Measurements from ENCODE around the gene WWOX. TPM values are rescaled to one million over a fixed set of nuclear protein-coding genes. Genes with fewer than 3 reads are reported as not detected.

WWOX gene
- total and polyA plus RNA-seq, 2 of the 8 experiments (the other 6 are each of a cell fraction or from before 2014, with no cell fraction given): 5.4 to 16.7 TPM

DNA sequence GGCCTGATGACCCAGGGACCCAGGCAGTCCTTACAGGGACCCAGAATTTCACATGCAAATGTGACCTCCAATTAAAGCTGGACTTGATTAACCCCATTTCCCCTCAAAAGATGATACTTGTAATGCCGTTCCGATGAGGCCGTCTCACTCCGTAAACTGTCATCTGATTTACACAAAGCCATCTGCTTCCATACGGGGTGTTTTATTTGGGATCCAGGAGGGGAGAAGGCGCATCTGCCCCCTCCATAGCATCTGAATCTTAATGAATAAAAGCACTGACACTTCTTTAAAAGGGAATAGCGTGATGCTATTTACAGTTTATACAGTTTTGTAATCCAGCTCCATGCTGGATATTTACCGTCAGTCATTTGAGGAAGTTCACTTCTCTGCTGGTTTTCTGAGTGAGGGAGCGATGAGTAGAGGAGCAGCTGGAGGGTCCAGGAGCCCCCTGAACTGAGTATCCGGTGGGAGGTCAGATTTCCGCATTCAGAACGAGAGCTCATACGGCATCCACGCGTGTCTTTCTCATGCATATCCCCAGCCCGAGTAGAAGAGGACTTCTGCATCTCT lies 452.7 kb downstream of the WWOX start:
- Histone ChIP-seq H2AK5ac (ENCODE audit: low read depth, low read length) (no peak overlapping the region), H3K27me3 (replicated peaks in 1 of 4; ENCODE audit: control insufficient read depth in 3 of 4, extremely low read depth in 1 of 4, insufficient read depth in 3 of 4, low read length in 3 of 4) (no peaks in the 10 kb centered on the region), H3K27ac (ENCODE audit: low read depth, low read length) (no peak overlapping the region), H3K14ac (ENCODE audit: insufficient read length) (no peak overlapping the region), H3K79me2 (ENCODE audit: control insufficient read depth in 1 of 2, insufficient read depth in 2 of 2, low read length in 2 of 2) (no peaks in the 10 kb centered on the region), H2BK15ac (ENCODE audit: low read length) (no peak overlapping the region), H2BK12ac (ENCODE audit: low read depth, low read length) (no peak overlapping the region), H2BK5ac (ENCODE audit: low read depth, low read length) (no peak overlapping the region), H3K79me1 (ENCODE audit: low read depth, low read length) (no peaks in the 10 kb centered on the region), H3K18ac (ENCODE audit: extremely low read depth, low read length) (no peak overlapping the region), H2BK120ac (replicated peaks; ENCODE audit: low read depth, low read length) (no peak overlapping the region), H3K9me3 (ENCODE audit: insufficient read depth in 2 of 2, low read depth in 1 of 2, low read length in 1 of 2) (no peaks in the 10 kb centered on the region), H3K4me2 (ENCODE audit: insufficient read depth in 1 of 2, low read depth in 2 of 2, low read length in 2 of 2) (peak overlapping the region; percentile 57 to 69; a peak in 1 of 4 replicates), H3K4me1 (replicated peaks in 1 of 4; ENCODE audit: control insufficient read depth in 3 of 4, insufficient read depth in 4 of 4, low read length in 3 of 4) (peaks cover 3 to 17% (median 9%) of the 10 kb centered on the region in 4 experiments; a peak in 6 of 7 replicates), H3K9ac (replicated peaks in 1 of 4; ENCODE audit: extremely low read depth in 1 of 4, low read depth in 3 of 4, low read length in 3 of 4) (no peak overlapping the region), H3K4me3 (ENCODE audit: extremely low read depth in 1 of 4, insufficient read depth in 2 of 4, low read depth in 3 of 4, low read length in 4 of 4) (no peak overlapping the region), H3K23ac (ENCODE audit: insufficient read length) (no peak overlapping the region), H4K5ac (ENCODE audit: insufficient read length, low read depth, low read length) (no peak overlapping the region), H4K91ac (replicated peaks; ENCODE audit: insufficient read length, low read length) (peak overlapping the region; percentile 2), H3K23me2 (ENCODE audit: low read depth, low read length) (no peaks in the 10 kb centered on the region), H2BK20ac (ENCODE audit: low read length) (no peak overlapping the region), H3K36me3 (ENCODE audit: control insufficient read depth in 2 of 4, insufficient read depth in 4 of 4, low read length in 3 of 4) (no peaks in the 10 kb centered on the region), H3K56ac (replicated peaks; ENCODE audit: insufficient read length, low read depth, low read length) (no peak overlapping the region), H3K4ac (replicated peaks; ENCODE audit: insufficient read length, low read depth, low read length) (no peak overlapping the region), H4K8ac (ENCODE audit: extremely low read depth, insufficient read depth, low read length) (no peak overlapping the region), H4K20me1 (replicated peaks in 1 of 2; ENCODE audit: control insufficient read depth in 1 of 2, insufficient read depth in 2 of 2, low read length in 2 of 2) (no peaks in the 10 kb centered on the region), H2AFZ (ENCODE audit: low read length) (no peak overlapping the region)
- 92% methylated on average over 16 of the region's 16 CpGs; no CpG with 5 or more reads in 1 of the 2 experiments for WGBS, 2 experiments (ENCODE audit: extremely low coverage in 1 of 2, insufficient coverage in 1 of 2, insufficient read length in 1 of 2, insufficient replicate concordance in 2 of 2, low coverage in 1 of 2, low lambda C conversion rate in 2 of 2, missing lambda C conversion rate in 1 of 2)
- ChIA-PET CTCF (ENCODE audit: partially characterized antibody) (interaction anchor here (1.3 to 2.0 kb wide), 4 partner anchors 10 to 114 kb away, joined by 3 to 10 read pairs (median 4); no protein-coding TSS in a partner anchor), POLR2A (ENCODE audit: partially characterized antibody) (no interaction called here)
- no peak for FAIRE-seq
- no peak for DNase-seq (ENCODE audit: low read depth in 1 of 2, low spot score in 2 of 2)
- TF ChIP-seq SIX5 (IDR thresholded peaks at IDR 0.05; ENCODE audit: low read depth, low read length): no peak
- no peak for TF ChIP-seq TEAD4 (IDR thresholded peaks at IDR 0.05; ENCODE audit: low read depth, low read length)
- TF ChIP-seq NRF1 (IDR thresholded peaks at IDR 0.05; ENCODE audit: low read depth, low read length): no peak
- TF ChIP-seq SUZ12 (IDR thresholded peaks at IDR 0.05; ENCODE audit: low read length): no peak
- TF ChIP-seq RBBP5 (IDR thresholded peaks at IDR 0.05; ENCODE audit: borderline replicate concordance, low read depth, low read length): no peak
- no peak for TF ChIP-seq HDAC6 (IDR thresholded peaks at IDR 0.05; ENCODE audit: low read depth, low read length)
- TF ChIP-seq TAF1 (IDR thresholded peaks at IDR 0.05; ENCODE audit: low read depth, low read length): no peak
- TF ChIP-seq, protein P1, sequence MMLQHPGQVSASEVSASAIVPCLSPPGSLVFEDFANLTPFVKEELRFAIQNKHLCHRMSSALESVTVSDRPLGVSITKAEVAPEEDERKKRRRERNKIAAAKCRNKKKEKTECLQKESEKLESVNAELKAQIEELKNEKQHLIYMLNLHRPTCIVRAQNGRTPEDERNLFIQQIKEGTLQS (IDR thresholded peaks at IDR 0.05; ENCODE audit: insufficient read depth, low read depth, low read length): no peak
- no peak for TF ChIP-seq RXRA (IDR thresholded peaks at IDR 0.05; ENCODE audit: insufficient read depth, low read depth, low read length)
- no peak for TF ChIP-seq JUN (IDR thresholded peaks at IDR 0.05; ENCODE audit: low read depth, low read length)

Measured in H1 (cell line).